GM19328 (cell line): ENCODE measurements around the gene NTMT2.

ENCODE experiments used
- ATAC-seq: cut with Tn5 transposase; IDR thresholded peaks from one replicate; pipeline ENCODE4 v1.9.1; 2021; ENCODE audit warnings: mild to moderate bottlenecking, moderate library complexity; ENCODE audit not compliant: unreplicated experiment

Gene NTMT2

DNA sequence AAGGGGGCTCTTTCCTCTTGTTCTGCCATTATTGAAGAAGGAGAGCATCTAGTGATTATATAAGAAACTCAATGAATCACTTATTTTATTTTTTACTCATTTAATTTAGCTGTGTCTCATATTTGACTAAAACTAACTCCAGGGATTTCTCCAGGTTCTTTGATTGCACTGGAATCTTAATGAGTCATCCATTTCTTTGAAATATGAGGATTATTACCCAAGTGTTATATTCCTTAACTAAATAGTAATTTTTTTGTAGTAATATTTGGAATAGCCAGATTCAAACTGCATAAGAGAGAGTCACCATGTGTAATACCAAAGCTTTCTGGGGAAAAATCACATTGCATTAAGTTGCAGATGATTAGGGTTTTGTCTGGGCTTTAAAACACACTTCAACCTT, 59.5 kb downstream of the NTMT2 start:
- no peak for ATAC-seq

DNA sequence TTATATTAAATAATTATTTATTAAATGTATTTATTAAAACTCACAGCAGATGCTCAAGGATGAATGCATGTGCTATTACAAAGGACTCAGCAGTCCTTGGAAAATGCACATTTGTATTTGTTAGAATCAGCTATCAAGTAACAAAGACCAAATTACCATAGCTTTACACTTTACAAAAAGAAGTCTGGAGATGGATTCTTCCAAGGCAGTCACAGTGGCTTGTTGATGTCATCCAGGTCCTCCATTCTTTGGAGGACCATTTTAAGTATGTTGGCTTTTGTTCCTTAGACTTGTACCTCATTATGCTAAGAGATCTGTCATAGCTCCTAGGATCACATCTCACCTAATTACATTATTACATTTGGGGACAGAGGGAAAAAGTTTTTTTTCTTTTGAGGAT, 63.4 kb downstream of the NTMT2 start:
- ATAC-seq = no peak

DNA sequence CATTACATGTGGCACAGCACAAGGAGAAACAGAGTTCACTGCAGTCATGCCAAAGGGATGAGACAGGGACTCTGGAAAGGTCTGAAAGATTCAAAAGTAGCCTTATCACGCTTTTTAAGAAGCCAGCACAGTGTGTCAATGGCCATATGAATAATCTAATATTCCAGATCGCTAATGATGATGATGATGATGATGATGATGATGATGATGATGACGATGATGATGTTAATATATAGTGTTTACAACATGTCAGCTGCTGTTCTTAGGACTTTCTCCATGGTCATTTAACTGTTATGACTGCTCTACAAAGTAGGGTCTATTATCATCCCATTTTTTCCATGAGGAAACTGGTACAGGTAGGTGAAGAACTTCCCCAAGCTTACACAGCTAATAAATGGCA, 64.4 kb downstream of the NTMT2 start:
- ATAC-seq = no peak

DNA sequence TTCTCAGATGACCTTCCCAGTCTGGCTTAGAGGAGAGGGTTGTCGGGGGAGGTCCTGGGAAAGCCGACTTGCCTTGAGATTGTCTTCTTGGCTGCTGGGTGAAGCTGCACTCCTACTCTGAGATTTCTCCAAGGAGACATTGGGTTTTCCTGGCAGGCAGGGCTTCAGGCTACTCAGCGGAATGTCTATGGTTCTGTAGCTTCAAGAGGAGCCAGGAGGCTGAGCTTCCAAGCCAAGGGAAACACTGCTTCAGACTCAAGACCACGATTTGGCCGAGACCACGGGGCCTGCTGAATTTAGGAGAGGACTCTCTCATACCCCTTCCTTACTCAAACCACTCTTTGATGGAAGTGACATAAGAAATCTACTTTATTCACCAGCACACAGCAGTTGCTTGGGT, 67.8 kb downstream of the NTMT2 start:
- no peak for ATAC-seq

DNA sequence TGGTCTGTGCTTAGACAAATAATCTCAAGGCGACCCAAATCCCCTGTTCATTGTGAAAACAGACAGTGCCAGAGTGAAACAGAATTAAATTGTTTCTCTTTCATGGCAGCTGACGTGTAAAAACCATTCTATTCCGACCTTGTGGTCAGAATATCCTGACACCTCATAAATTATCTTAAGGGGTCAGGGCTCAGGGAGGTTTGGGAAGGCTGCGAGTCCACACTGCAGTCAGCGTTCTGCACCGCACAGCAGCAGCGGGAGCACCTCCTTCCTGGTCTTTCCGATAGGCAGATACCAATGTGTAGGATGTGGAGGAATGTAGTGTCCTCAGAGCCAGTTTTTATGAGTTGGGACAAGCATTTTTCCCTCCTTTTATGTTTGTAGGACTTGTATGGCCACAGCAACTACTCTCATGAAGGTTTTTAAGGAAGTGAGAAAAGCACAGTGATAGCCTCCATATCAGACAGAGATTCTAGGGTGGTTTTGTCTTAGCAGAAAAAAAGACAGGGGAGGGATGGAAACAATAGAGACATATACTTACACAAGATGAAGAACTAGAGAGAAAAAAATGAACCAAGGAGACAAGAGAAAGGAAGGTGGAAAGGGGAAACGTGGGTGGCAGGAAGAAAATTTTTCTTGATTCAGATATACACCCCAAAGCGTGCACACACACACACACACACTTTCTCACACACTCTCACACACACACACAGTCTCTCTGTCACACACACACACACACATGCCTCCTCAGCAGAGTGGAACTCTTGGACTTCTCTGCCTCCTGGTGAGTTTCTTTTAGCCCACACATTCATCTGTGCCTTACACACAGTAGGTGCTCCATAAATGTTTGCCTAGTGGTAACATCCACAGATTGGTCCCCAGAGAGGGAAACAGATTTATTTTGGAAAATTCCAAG, 68.6 kb downstream of the NTMT2 start:
- ATAC-seq = no peak

DNA sequence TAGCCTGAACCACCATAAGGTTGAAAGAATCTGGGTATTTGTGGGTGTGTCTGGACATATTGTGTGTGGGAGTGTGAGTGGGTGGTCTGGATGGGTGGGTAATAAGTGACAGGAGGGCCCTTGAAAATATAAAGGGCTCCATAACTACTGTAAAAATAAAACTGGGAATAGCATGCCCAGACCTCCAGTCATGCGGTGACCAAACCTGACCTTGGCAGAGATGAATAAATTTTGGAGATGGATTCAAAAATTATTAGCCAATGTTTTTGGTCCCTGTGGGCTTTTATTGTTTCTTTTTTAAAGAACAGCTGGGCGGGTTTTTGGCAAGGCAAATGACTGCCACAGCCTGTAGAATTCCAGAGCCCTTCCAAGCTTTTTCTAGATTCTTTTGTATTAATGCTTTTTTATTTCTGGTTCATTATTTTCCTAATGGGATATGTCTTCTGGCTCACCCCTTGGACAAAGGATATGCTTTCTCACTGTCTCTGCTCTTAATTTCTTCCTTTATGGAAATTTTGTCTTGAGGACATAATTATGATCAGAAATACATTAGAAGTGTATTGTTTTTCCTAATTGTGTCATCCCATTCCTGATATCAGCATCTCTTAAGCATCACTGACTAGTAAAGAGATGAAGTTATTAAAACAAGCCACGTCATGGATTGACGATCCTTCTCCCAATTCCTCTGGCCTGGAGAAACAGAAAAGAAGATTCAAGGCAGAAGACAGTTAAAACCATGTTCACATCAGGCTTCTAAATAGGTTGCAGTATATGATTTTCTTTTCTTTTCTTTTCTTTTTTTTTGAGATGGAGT, 69.5 kb downstream of the NTMT2 start:
- ATAC-seq = no peak

DNA sequence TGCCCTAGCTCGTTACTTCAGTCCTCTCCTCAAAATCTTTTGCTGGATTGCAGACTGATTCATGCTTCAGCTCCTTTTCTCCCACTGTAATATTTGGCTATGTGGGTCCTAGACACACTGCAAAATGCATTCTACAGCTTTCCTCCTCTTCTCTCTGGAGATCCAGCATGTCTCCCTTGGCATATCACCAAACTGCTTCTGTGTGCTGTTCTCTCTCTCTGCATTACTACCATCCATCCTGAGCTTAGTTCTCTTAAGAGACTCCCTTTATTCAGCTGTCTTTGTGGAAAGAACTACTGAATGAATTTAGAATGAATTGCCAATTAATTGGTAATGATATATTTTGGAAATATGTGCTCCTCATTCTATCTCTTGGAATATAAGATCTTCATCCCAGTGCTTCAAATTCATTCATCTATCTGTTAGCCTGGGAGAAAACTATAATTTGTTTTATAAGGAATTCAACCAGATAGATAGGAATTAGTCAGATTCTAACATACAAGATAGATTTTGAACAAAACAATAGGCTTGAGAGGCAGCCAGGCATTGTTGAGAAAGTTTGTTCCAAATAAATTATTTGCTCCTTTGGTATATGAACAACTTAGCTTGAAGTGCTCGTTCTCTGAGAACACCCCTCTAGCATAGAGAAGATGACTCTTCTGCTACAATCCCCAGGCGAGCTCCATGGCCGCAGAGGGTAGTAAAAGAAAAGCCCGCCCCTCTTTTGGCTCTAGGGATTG, 71.9 kb downstream of the NTMT2 start:
- no peak for ATAC-seq

DNA sequence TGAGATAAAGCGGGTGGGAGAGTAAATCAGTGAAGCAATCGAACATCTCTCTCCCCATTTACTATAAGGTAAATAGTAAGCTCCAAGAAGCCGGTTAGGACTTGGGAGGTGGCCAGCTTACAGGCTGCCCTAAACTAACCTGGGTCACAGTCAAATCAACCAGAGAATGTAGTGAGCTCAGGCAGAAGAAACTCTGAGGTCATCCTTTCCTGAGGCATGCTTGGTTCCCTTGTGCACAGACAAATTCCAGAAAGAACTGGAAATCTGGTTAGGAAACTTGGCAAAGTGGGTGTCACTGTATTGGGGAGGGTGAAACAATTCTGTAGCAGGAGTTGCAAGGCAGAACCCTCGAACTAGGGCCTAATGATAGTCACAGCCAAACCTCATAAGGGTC, 72.5 kb downstream of the NTMT2 start:
- ATAC-seq = no peak
